ENCODE measurements around the gene EI24.
A peak's percentile ranks its signal among the peaks of the same experiment; 100 is the strongest.
"Not testable (repeated sequence)": the region's sequence is repeated elsewhere in the genome, so short reads cannot be mapped to it uniquely, and the experiment has no call there.

Gene EI24

DNA sequence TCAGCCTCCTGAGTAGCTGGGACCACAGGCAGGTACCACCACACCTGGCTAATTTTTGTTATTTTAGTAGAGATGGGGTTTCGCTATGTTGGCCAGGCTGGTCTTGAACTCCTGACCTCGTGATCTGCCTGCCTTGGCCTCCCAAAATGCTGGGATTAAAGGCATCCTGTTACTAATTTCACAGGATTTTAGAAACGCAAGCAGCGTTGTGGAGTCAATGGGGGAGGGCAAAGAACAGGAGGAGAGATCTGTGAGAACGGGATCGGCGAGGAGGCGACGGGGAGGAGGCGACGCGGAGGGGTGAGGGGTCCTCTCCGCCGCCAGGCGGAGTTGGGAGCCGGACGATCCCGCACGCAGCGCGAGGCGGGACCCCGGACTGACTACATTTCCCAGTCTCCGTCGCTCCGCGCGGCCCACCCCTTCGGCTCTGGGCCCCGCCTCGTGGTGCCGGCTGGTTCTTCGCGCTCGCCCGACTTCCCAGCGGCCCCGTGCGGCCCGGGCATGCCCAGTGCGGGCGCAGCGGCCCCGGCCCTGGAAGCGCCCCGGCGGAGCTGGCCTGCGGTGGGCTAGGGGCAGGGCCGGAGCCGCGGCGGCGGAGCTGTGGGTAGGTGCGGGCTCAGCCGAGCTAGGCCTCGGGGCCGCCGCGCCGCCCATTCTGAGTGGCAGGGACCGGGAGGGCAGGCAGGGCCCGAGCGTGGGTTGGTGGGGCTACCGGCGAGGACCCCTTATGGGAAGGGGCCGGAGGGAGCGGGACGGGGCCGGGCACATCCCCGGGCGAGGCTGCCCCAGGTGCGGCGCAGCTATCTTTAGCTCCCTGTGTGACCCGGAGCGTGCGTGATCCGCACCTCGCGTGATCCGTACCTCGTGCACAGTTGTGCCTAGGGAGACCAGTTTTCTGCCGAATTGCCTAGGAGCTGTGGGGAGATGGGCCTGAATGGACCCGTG is at the start of gene EI24:
TSS of gene EI24 (plus strand) at position 508 of the 945 bp plus-strand sequence. CDS start 3,051 bp downstream, outside the sequence.
- DNase-seq (ENCODE audit: low read depth): peak; percentile 20

DNA sequence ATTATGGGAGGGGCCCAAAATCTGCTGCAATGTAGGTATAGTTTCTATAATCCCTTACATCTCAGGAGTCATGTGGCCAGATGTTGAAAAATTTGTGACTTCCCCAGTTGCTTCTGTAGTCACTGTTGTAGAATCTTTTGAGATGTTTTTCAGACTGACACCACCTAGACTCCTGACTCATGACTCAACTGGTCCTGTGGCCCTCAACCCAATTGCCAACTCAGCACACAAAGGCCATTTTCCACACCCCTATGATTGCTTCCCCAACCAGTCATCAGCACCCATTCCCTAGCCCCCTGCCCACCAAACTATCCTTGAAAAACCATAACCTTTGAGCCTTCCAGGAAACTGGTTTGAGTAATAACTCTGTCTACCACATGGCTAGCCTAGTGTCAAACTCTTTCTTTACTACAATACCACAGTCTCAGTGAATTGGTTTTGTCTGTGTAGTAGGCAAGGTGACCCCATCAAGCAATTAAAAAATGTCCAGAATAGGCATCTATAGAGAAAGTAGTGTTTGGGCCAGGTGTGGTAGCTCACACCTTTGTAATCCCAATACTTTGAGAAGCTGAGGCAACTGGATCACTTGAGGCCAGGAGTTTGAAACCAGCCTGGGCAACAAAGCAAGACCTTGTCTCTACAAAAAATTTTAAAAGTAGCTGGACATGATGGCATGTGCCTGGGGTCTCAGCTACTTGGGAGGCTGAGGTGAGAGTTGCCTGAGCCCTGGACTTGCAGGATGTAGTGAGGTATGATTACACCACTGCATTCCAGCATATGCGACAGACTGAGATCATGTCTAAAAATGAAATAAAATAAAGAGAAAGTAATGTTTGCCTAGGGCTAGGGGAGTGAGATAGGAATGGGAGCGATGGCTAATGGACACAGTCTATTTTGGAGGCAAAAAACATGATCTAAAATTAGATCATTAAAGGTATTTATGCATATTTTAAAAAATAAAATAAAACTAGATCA is 49.1 kb upstream of the EI24 start:
- DNase-seq (ENCODE audit: low read depth): no peak

DNA sequence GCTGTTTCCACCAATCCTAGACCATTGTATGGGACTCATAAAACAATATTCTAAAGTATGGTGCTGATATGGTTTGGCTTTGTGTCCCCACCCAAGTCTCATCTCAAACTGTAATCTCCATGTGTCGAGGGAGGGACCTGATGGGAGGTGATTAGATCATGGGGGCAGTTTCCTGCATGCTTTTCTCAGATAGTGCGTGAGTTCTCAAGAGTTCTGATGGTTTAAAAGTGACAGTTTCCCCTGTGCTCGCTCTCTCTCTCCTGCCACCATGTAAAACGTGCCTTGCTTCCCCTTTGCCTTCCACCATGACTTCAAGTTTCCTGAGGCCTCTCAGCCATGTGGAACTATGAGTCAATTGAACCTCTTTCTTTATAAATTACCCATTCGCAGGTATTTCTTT is 44.0 kb upstream of the EI24 start:
- no peak for DNase-seq (ENCODE audit: low read depth)

DNA sequence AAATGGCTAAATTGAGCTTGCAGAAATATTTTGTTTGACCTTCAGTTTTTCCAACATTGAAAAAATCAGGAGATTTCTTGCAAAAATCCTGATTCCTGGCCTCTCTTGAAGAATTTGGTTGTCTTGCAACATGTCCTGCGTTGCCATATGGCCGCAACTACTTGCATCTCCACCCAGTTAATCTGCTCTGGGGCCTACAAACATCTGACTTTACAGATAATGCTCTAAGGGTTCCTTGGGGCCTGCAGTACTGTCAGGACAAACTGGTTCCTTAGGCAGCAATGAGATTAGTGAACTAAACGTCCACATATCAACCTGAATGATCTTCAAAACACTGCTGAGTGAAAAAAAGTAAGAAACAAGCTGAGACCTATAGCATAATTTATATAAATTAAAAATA is 36.6 kb upstream of the EI24 start:
- DNase-seq (ENCODE audit: low read depth): no peak

DNA sequence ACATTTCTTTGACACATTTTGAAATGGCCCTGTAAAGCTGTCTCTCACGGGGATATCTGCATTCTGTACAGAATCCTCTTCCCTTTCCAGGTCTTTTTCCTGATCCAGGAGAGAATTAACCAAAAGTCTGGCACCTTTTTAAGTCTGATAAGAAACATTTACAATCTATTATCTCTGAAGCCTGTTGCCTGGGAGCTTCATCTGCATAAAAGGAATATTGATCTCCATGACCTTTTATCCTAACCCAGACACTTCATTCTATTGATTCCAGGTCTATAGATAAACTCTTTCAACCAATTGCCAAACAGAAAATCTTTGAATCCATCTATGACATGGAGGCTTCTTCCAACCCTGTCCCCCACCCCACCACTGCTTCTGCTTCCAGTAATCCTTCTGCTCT is 33.7 kb upstream of the EI24 start:
- no peak for DNase-seq (ENCODE audit: low read depth)

DNA sequence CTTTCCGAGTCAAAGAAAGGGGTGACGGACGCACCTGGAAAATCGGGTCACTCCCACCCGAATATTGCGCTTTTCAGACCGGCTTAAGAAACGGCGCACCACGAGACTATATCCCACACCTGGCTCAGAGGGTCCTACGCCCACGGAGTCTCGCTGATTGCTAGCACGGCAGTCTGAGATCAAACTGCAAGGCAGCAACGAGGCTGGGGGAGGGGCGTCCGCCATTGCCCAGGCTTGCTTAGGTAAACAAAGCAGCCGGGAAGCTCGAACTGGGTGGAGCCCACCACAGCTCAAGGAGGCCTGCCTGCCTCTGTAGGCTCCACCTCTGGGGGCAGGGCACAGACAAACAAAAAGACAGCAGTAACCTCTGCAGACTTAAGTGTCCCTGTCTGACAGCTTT is 32.4 kb upstream of the EI24 start:
- not testable (repeated sequence) for DNase-seq (ENCODE audit: low read depth)

DNA sequence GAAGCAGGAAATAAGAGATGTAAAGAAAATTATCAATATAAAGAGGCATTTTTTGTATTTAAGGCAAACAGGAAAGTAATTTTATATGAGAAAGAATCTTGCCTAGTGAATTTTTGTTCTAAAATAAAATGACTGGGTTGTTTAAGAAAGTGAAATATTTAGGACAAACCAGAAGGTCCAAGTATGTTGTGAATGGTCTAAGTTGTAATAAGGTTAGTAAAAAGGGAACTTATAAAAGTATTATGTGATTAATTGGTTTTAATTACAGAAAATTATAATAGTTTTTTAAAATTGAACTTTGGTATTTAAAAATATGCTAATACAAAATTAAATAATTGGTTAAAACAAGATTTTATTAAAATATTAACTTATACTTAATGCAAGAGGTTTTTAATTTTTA is 26.6 kb upstream of the EI24 start:
- DNase-seq (ENCODE audit: low read depth): no peak

DNA sequence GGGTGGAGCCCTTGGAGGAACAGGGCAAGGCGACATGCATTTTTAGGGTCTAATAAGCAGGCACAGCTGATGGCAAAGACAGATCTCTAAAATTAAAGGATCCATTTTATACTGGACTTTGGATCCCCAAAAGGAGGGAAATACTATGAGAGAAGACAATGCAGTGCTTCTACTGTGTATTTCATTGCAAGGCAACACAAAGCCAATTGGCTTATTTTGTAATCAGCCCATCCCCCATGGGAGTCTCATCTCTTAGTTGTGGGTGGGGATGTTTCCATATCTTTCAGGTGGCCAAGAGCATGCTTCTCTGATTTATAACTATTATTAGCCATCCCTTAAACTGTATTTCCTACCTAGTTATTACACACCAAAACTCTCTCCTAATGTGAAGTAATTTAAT is 18.5 kb upstream of the EI24 start:
- DNase-seq (ENCODE audit: low read depth): no peak

DNA sequence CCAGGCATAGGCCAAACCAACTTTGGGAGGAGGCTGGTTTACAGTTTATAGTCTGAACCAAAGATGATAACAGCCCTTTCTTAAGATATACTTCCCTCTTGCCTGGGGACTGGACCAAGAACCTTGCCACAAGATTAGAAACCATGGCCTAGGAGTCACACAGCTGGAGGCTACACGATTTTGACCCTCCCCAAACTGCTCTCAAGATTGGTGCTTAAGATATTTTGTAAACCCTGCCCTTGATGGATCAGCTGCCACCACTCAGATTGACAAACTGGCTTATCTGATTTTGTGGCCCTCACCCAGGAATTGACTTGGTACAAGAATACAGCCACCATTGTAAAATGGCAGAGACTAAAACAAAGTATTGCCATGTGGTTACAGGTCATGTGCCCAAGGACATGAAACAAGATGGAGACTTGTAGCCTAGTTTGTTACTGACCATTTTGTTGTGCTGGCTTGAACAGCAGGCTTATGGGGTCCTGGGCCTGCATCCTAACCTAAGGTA is 17.4 kb upstream of the EI24 start:
- no peak for DNase-seq (ENCODE audit: low read depth)

DNA sequence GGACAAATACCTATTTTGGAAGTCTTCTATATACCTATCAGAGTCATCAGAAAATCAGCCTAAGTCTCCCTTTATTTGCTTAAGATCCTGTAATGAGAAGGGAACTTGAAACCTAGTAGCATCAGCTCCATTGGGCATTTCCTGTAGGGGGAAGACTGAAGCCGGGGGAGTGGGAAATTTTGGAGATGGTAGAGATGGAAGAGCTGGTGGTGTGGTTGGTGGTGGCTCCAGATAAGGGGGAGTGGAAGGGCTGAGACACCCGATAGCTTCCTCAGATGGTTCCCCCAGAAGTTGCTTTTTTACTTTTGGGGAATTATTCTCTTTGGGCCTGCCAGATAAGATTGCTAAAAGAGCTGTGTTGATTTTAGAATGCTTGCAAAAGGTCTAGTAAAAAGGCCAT is 16.4 kb upstream of the EI24 start:
- no peak for DNase-seq (ENCODE audit: low read depth)

DNA sequence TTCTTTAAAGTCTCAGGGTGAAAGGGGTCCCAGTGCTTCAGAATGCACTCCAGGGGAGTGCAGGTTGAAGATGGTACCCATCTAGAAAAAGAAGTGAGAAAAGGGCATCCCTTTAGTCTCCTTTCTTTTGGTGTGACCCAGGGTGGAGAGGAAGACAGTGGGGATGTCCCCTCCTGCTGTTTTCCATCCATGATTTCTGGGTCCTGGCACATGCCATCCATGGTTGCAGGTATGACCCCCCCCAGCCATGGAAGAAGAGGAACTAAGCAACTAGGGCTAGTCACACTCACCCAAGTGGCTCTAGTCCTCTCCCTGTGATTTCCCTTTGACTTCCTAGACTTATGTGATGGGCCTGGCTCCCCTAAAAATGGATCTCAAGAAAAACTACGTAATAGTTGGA is 15.9 kb upstream of the EI24 start:
- DNase-seq (ENCODE audit: low read depth): no peak

DNA sequence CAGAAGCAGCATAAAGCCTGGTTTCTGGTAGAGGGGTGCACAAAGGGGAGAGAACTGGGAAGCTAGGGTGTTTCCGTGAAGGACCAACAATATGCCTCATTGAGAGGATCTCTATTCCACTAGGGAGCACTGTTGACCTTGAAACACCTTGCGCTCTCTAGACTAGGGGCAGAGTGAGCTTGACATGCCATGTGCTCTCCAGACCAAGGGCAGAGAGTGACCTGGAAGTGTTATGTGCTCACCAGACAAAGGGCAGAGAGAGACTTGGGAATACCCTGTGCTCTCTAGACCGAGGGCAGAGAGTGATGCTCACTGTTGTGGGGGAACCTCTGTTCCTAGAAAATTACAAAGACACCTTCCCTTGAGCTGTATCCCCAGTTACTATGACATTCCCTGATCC is 15.2 kb upstream of the EI24 start:
- DNase-seq (ENCODE audit: low read depth): no peak

DNA sequence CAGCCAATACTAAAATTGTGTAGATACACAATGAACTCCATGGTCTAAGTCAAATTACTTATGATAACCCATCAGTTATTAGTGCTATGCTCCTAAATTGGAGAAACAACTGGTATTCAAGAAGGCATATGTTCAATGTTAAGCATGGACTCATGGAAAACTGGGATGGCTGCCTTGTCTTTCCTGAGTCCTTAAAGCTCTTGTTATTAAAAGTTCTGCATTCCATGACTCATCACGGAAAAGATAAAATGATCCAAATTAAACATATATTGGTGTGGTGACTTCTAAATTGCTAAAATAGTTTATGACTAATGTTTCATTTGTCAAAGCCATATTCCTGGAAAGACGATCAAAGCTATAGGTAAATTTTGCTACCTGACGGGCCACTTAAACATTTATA is 9.4 kb upstream of the EI24 start:
- no peak for DNase-seq (ENCODE audit: low read depth)

DNA sequence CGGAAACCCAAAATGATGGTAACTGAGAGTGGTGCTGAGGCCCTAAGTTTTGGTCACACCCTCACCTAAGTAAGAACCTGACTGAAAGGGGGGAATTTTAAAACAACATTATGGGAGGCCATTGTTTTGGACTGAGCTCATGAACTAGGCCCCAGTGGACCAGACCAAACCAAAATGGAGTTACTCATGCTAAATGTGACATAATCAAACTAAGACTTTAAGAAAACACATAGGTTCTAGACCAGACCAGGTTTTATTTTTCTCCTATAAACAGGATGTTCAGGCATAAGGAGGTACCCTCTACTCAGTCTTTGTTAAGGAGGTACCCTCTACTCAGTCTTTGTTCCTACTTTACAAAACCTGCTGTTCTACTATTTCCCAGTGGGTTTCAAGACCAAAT is 7.4 kb upstream of the EI24 start:
- DNase-seq (ENCODE audit: low read depth): no peak

DNA sequence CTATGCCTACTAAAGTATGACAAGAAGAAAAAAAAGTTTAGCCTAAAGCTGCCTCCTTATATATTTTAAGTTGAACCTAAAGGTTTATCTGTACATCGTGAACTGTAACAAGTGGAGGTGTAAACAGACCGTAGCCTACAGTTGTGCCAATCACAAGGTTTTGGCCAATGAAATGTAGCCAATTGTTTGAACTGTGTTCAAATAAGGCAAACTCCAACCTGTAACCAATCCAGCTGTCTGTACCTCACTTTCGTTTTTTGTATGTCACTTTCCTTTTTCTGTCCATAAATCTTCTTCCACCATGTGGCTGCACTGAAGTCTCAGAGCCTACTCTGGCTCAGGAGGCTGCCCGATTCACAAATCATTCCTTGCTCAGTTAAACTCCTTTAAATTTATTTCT is 6.8 kb upstream of the EI24 start:
- no peak for DNase-seq (ENCODE audit: low read depth)

DNA sequence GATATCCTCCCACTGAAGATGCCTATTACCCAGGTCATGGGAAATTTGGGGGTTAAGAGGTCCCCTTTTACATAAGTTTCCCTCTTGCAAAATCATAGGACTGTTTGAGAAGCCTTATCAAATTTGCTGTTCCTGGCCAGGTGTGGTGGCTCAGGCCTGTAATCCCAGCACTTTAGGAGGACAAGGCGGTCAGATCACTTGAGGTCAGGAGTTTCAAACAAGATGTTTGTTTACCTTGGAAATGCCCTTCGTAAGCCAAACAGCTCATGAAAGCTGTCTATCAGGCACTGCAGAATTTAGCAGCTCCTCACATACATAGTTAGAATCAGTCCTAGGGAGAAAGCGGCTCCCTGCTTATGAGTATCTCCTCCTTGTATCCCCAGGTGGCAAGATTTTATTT is 4.9 kb upstream of the EI24 start:
- no peak for DNase-seq (ENCODE audit: low read depth)

DNA sequence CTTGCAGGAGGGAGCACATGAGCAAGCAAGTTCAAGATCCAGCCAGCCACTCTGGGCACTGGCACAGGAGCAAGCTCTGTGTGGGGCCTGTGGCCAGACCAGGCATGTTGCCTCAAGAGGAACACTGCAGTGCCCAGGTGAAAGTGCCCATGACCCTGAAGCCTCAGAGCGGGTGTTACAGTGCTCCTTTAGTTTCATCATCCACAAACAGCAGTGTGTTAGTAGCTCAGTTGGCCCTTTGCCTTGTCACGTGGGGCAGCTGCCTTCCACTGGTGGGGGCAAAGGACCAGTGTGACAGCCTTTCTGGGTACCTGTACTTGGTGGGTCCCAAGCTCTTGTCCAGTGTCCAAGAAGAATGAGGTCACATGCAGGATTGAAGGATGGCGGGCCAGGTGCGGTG is 3.0 kb upstream of the EI24 start:
- no peak for DNase-seq (ENCODE audit: low read depth)

DNA sequence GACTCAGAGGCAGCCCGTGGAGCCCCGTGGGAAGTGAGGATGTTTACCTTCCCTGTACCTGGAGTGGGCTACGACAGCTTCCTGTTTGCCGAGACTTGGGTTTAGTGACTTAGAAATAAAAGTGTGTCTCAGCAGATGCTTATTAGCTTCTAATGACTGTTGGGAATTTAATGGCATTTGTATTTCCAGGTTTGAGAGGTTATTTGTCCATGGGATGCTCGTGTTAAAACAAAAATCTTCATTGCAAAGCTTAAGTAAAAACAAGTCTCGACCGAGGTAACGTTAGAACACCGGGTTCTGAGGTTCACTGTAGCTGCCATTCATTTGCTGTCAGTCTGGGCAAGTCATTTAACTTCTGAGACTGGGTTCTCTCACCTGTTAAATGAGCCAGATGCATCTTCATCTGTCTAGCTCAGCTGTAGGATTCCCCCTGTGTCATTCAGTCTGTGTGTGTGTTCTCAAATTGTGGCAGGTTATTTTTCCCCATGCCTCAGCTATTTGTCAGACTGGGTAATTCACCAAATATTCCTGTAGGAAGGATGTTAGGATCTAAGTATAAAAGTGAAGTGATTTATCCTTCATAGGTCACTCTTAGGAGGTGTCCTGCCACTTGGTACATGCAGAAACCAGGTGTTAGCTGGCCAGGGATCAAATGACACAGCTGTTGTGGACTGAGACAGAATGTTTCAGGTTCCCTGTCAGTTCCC is 791 bp downstream of the EI24 start:
- DNase-seq (ENCODE audit: low read depth): no peak

DNA sequence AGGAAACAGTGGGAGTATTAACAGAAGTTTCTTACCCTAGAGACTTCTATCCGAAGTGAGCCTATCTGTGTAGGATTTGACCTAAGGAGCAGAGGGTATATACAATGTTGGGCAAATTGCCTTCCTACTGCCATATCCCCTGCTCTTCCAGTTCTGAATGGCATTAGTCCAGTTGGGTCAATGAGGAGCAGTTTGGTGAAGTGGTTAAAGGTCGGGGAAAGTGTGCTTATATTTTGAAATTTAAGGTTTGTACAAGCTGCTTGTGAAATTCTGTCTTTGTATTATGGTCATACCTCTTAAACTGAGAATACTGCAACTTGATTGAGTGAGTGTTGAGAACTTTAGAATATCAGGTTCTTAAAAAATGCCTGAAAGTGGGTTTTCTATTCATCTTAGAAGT is 1.7 kb downstream of the EI24 start:
- DNase-seq (ENCODE audit: low read depth): no peak

DNA sequence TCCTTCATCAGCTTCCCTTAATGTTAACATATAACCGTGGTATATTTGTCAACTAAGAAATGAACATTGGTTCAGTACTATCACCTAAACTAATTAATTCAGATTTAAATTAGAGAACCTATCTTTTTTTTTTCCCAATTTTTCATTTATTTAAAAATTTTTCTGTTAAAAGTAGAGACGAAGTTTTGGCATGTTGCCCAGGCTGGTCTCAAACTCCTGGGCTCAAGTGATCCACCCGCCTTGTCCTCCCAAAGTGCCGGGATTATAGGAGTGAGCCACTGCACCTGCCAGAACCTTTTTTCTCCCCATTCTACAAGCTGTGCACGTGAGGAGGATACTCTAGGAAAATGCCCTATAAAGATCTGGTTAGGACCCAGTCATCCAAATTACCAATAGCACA is 3.6 kb downstream of the EI24 start:
- no peak for DNase-seq (ENCODE audit: low read depth)

DNA sequence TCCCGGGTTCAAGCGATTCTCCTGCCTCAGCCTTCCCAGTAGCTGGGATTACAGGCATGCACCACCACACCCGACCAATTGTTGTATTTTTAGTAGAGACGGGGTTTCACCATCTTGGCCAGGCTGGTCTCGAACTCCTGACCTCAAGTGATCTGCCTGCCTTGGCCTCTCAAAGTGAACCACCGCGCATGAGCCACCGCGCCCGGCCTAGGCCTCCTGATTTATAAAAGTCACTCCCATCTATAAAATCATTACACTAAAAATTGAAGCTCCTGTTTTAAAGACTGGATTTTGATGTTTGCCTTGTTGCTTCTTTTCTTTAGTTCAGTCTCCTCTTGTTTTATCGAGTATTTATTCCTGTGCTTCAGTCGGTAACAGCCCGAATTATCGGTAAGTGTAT is 7.9 kb downstream of the EI24 start:
- DNase-seq (ENCODE audit: low read depth): not testable (repeated sequence)

DNA sequence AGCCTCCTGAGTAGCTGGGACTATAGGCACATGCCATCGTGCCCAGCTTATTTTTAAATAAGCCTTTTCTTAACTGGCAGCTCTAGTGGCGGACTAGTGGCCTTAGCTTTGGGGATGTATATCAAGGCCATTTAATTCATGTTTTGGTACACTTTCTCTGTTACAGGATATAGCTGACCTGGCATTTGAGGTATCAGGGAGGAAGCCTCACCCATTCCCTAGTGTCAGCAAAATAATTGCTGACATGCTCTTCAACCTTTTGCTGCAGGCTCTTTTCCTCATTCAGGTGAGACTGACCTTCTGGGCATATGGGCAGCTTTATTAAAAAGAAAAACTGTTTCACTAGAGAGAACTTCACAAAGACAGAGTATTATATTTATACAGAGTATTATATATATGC is 9.5 kb downstream of the EI24 start:
- DNase-seq (ENCODE audit: low read depth): no peak
